ENCODE measurements around the gene BATF.

BATF gene

GRCh38 chr14:75558440-75558839 is 36.2 kb downstream of the BATF start:
- Histone ChIP-seq H3K36me3 (ENCODE audit: control insufficient read depth in 5 of 5, insufficient read depth in 5 of 5, low read length in 5 of 5) (no peaks in the 10 kb centered on the region), H3K27me3 (ENCODE audit: control insufficient read depth in 5 of 5, insufficient read depth in 4 of 5, low read length in 5 of 5) (peaks cover 0 to 3% (median 0%) of the 10 kb centered on the region in 5 donors)

DNA sequence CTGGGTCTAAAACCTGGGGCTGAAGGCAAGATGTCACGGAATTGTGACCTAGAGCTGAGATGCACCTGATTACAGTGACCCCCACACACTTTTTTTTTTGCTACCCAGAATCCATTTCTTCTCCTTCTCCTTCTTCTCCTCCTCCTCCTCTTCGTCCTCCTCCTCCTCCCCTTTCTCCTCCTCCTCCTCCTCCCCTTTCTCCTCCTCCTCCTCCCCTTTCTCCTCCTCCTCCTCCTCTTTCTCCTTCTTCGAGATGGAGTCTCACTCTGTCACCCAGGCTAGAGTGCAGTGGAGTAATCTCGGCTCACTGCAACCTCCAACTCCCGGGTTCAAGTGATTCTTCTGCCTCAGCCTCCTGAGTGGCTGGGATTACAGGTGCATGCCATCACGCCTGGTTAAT is 36.8 kb downstream of the BATF start:
- H3K4me1 ChIP-seq (ENCODE audit: control insufficient read depth in 5 of 5, insufficient read depth in 5 of 5, low read length in 5 of 5): peaks cover 0 to 8% (median 0%) of the 10 kb centered on the region in 5 donors

More at GRCh38 chr14:75558440-75558839, 36.2 kb downstream of the BATF start:
- Histone ChIP-seq H3K4me3 (ENCODE audit: low read depth in 1 of 5, low read length in 5 of 5) (no peak overlapping the region), H3K9me3 (ENCODE audit: control insufficient read depth in 5 of 5, low read length in 5 of 5) (peaks cover 0 to 5% (median 0%) of the 10 kb centered on the region in 5 donors), H3K27ac (ENCODE audit: low read depth, low read length) (no peak overlapping the region), H3K4me1 (ENCODE audit: control insufficient read depth in 5 of 5, insufficient read depth in 5 of 5, low read length in 5 of 5) (peaks cover 0 to 8% (median 0%) of the 10 kb centered on the region in 5 donors), H3K9ac (ENCODE audit: low read length in 5 of 5) (no peak overlapping the region)

GRCh38 chr14:75559451-75560222 is 37.4 kb downstream of the BATF start:
- no peak overlapping the region for H3K27ac ChIP-seq (ENCODE audit: low read depth, low read length)
- no peaks in the 10 kb centered on the region for H3K36me3 ChIP-seq (ENCODE audit: control insufficient read depth in 5 of 5, insufficient read depth in 5 of 5, low read length in 5 of 5)
- no peak overlapping the region for H3K4me3 ChIP-seq (ENCODE audit: low read depth in 1 of 5, low read length in 5 of 5)
- no peak overlapping the region for H3K9ac ChIP-seq (ENCODE audit: low read length in 5 of 5)
- peaks cover 0 to 8% (median 0%) of the 10 kb centered on the region in 5 donors for H3K4me1 ChIP-seq (ENCODE audit: control insufficient read depth in 5 of 5, insufficient read depth in 5 of 5, low read length in 5 of 5)
- peaks cover 0 to 5% (median 0%) of the 10 kb centered on the region in 5 donors for H3K9me3 ChIP-seq (ENCODE audit: control insufficient read depth in 5 of 5, low read length in 5 of 5)
- H3K27me3 ChIP-seq (ENCODE audit: control insufficient read depth in 5 of 5, insufficient read depth in 4 of 5, low read length in 5 of 5): peaks cover 0 to 6% (median 0%) of the 10 kb centered on the region in 5 donors

More for the DNA sequence above, 36.8 kb downstream of the BATF start:
- no peak overlapping the region for H3K9ac ChIP-seq (ENCODE audit: low read length in 5 of 5)
- no peaks in the 10 kb centered on the region for H3K36me3 ChIP-seq (ENCODE audit: control insufficient read depth in 5 of 5, insufficient read depth in 5 of 5, low read length in 5 of 5)
- H3K27ac ChIP-seq (ENCODE audit: low read depth, low read length): no peak overlapping the region
- peaks cover 0 to 5% (median 0%) of the 10 kb centered on the region in 5 donors for H3K9me3 ChIP-seq (ENCODE audit: control insufficient read depth in 5 of 5, low read length in 5 of 5)
- H3K27me3 ChIP-seq (ENCODE audit: control insufficient read depth in 5 of 5, insufficient read depth in 4 of 5, low read length in 5 of 5): peaks cover 0 to 6% (median 0%) of the 10 kb centered on the region in 5 donors
- H3K4me3 ChIP-seq (ENCODE audit: low read depth in 1 of 5, low read length in 5 of 5): no peak overlapping the region

- Histone ChIP-seq H3K4me3 (ENCODE audit: low read depth in 1 of 5, low read length in 5 of 5) (no peak overlapping the region), H3K27me3 (ENCODE audit: control insufficient read depth in 5 of 5, insufficient read depth in 4 of 5, low read length in 5 of 5) (peaks cover 0 to 6% (median 2%) of the 10 kb centered on the region in 5 donors), H3K4me1 (ENCODE audit: control insufficient read depth in 5 of 5, insufficient read depth in 5 of 5, low read length in 5 of 5) (peaks cover 0 to 8% (median 0%) of the 10 kb centered on the region in 5 donors), H3K27ac (ENCODE audit: low read depth, low read length) (no peak overlapping the region), H3K9ac (ENCODE audit: low read length in 5 of 5) (no peak overlapping the region), H3K36me3 (ENCODE audit: control insufficient read depth in 5 of 5, insufficient read depth in 5 of 5, low read length in 5 of 5) (no peaks in the 10 kb centered on the region), H3K9me3 (ENCODE audit: control insufficient read depth in 5 of 5, low read length in 5 of 5) (peaks cover 0 to 5% (median 0%) of the 10 kb centered on the region in 5 donors)
Observed at GRCh38 chr14:75561013-75561432, 38.8 kb downstream of the BATF start.

GRCh38 chr14:75562089-75562488 is 39.8 kb downstream of the BATF start:
- Histone ChIP-seq H3K9ac (ENCODE audit: low read length in 5 of 5) (no peak overlapping the region), H3K36me3 (ENCODE audit: control insufficient read depth in 5 of 5, insufficient read depth in 5 of 5, low read length in 5 of 5) (no peaks in the 10 kb centered on the region), H3K9me3 (ENCODE audit: control insufficient read depth in 5 of 5, low read length in 5 of 5) (peaks cover 0 to 3% (median 0%) of the 10 kb centered on the region in 5 donors), H3K27me3 (ENCODE audit: control insufficient read depth in 5 of 5, insufficient read depth in 4 of 5, low read length in 5 of 5) (peaks cover 0 to 6% (median 2%) of the 10 kb centered on the region in 5 donors), H3K27ac (ENCODE audit: low read depth, low read length) (no peak overlapping the region), H3K4me1 (ENCODE audit: control insufficient read depth in 5 of 5, insufficient read depth in 5 of 5, low read length in 5 of 5) (peaks cover 0 to 8% (median 0%) of the 10 kb centered on the region in 5 donors), H3K4me3 (ENCODE audit: low read depth in 1 of 5, low read length in 5 of 5) (no peak overlapping the region)

DNA sequence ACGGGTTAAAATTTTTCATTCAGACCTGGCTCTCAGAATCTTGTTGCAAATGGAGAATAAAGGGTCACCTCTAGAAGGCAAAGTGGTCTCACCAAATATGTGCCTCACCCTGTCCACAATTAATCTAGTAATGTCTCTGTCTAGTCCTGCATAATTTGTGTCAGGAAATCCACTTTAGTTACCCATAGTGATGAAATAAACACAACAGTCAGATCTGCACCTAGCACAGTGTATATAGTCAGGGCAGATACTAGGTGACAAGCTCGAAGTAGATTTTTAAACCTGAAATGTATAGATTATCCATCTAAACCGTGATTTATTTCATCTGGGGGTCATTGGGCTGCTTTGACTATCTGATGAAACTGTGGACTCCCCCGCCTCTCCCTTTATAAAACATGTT is 40.2 kb downstream of the BATF start:
- Histone ChIP-seq H3K36me3 (ENCODE audit: control insufficient read depth in 5 of 5, insufficient read depth in 5 of 5, low read length in 5 of 5) (no peaks in the 10 kb centered on the region), H3K4me1 (ENCODE audit: control insufficient read depth in 5 of 5, insufficient read depth in 5 of 5, low read length in 5 of 5) (peaks cover 0 to 8% (median 0%) of the 10 kb centered on the region in 5 donors), H3K9ac (ENCODE audit: low read length in 5 of 5) (no peak overlapping the region), H3K4me3 (ENCODE audit: low read depth in 1 of 5, low read length in 5 of 5) (no peak overlapping the region), H3K9me3 (ENCODE audit: control insufficient read depth in 5 of 5, low read length in 5 of 5) (no peaks in the 10 kb centered on the region), H3K27me3 (ENCODE audit: control insufficient read depth in 5 of 5, insufficient read depth in 4 of 5, low read length in 5 of 5) (peaks cover 0 to 6% (median 2%) of the 10 kb centered on the region in 5 donors), H3K27ac (ENCODE audit: low read depth, low read length) (no peak overlapping the region)

DNA sequence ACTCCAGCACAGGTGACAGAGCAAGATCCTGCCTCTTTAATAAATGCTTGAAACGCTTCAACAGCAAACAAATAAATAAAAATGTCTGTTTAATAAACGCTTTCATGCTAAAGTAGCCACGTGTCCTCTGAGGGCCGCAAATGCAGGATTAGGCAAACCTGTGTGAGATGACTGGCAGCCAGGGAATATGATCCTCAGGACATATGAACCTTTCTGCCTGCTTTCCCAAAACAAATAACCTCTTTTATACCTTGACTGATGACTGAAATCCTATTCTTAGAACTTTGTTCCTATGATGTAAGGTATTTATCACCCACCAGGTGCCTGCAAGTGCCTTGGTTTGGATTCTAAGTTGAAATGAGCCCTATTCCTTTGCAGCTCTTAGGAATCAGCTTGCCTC is 41.7 kb downstream of the BATF start:
- Histone ChIP-seq H3K9me3 (ENCODE audit: control insufficient read depth in 5 of 5, low read length in 5 of 5) (no peaks in the 10 kb centered on the region), H3K36me3 (ENCODE audit: control insufficient read depth in 5 of 5, insufficient read depth in 5 of 5, low read length in 5 of 5) (no peaks in the 10 kb centered on the region), H3K4me1 (ENCODE audit: control insufficient read depth in 5 of 5, insufficient read depth in 5 of 5, low read length in 5 of 5) (peaks cover 0 to 8% (median 0%) of the 10 kb centered on the region in 5 donors), H3K9ac (ENCODE audit: low read length in 5 of 5) (no peak overlapping the region), H3K4me3 (ENCODE audit: low read depth in 1 of 5, low read length in 5 of 5) (no peak overlapping the region), H3K27ac (ENCODE audit: low read depth, low read length) (no peak overlapping the region), H3K27me3 (ENCODE audit: control insufficient read depth in 5 of 5, insufficient read depth in 4 of 5, low read length in 5 of 5) (peaks cover 0 to 8% (median 2%) of the 10 kb centered on the region in 5 donors)

DNA sequence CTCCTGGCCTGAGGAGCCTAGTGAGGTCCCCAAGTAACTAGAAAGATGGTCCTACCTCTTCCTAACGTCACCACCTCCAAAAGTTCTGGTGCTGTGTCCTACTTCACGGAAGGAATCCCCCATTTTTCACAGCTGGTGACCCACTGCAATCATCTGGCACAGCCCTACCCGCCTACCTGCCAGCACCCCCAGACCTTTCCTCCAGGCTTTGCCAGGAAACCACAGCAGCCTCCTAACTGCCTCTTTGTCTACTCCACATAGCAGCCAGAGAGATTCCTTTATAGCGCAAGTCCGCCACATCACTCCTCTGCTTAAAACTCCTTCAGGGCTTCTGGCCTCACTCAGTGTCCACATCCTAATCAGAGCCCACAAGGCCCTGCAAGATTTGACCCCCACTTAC is 42.8 kb downstream of the BATF start:
- Histone ChIP-seq H3K4me1 (ENCODE audit: control insufficient read depth in 5 of 5, insufficient read depth in 5 of 5, low read length in 5 of 5) (peaks cover 0 to 8% (median 0%) of the 10 kb centered on the region in 5 donors), H3K27me3 (ENCODE audit: control insufficient read depth in 5 of 5, insufficient read depth in 4 of 5, low read length in 5 of 5) (peaks cover 0 to 8% (median 2%) of the 10 kb centered on the region in 5 donors), H3K36me3 (ENCODE audit: control insufficient read depth in 5 of 5, insufficient read depth in 5 of 5, low read length in 5 of 5) (no peaks in the 10 kb centered on the region), H3K9ac (ENCODE audit: low read length in 5 of 5) (no peak overlapping the region), H3K27ac (ENCODE audit: low read depth, low read length) (no peak overlapping the region), H3K4me3 (ENCODE audit: low read depth in 1 of 5, low read length in 5 of 5) (no peak overlapping the region), H3K9me3 (ENCODE audit: control insufficient read depth in 5 of 5, low read length in 5 of 5) (no peaks in the 10 kb centered on the region)

GRCh38 chr14:75566321-75566720 is 44.1 kb downstream of the BATF start:
- no peaks in the 10 kb centered on the region for H3K9me3 ChIP-seq (ENCODE audit: control insufficient read depth in 5 of 5, low read length in 5 of 5)
- no peak overlapping the region for H3K4me3 ChIP-seq (ENCODE audit: low read depth in 1 of 5, low read length in 5 of 5)
- no peaks in the 10 kb centered on the region for H3K36me3 ChIP-seq (ENCODE audit: control insufficient read depth in 5 of 5, insufficient read depth in 5 of 5, low read length in 5 of 5)
- H3K27me3 ChIP-seq (ENCODE audit: control insufficient read depth in 5 of 5, insufficient read depth in 4 of 5, low read length in 5 of 5): peaks cover 0 to 8% (median 2%) of the 10 kb centered on the region in 5 donors
- no peaks in the 10 kb centered on the region for H3K4me1 ChIP-seq (ENCODE audit: control insufficient read depth in 5 of 5, insufficient read depth in 5 of 5, low read length in 5 of 5)
- no peak overlapping the region for H3K9ac ChIP-seq (ENCODE audit: low read length in 5 of 5)
- H3K27ac ChIP-seq (ENCODE audit: low read depth, low read length): no peak overlapping the region

DNA sequence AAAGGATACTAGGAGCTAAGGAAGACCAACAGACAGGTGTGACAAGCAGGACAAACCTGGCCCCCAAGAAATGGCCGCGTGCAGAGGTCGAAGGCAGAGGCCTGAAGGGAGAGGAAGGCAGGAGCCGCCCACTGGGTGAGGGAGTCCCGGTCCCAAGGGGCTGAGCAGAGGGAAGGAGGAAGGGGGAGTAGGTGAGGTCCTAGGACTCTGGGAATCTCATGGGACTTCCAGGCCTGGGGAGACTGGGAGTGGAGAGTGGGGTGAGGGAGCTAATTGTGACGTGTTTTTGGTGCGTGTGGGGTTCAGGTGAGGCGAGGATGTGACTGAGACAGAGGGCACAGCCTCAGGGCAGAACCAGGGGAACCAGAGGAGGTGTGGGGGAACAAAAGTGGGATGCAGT is 44.5 kb downstream of the BATF start:
- H3K27ac ChIP-seq (ENCODE audit: low read depth, low read length): no peak overlapping the region
- no peaks in the 10 kb centered on the region for H3K9me3 ChIP-seq (ENCODE audit: control insufficient read depth in 5 of 5, low read length in 5 of 5)
- H3K27me3 ChIP-seq (ENCODE audit: control insufficient read depth in 5 of 5, insufficient read depth in 4 of 5, low read length in 5 of 5): peaks cover 0 to 8% (median 2%) of the 10 kb centered on the region in 5 donors
- H3K36me3 ChIP-seq (ENCODE audit: control insufficient read depth in 5 of 5, insufficient read depth in 5 of 5, low read length in 5 of 5): no peaks in the 10 kb centered on the region
- no peak overlapping the region for H3K9ac ChIP-seq (ENCODE audit: low read length in 5 of 5)
- no peak overlapping the region for H3K4me3 ChIP-seq (ENCODE audit: low read depth in 1 of 5, low read length in 5 of 5)
- no peaks in the 10 kb centered on the region for H3K4me1 ChIP-seq (ENCODE audit: control insufficient read depth in 5 of 5, insufficient read depth in 5 of 5, low read length in 5 of 5)
